IMR-90 (cell line): ENCODE results near the gene MAP3K5. TPM values are rescaled to one million over a fixed set of nuclear protein-coding genes. Genes with fewer than 3 reads are reported as not detected.
A peak's percentile ranks its signal among the peaks of the same experiment; 100 is the strongest.

Source experiments
- ATAC-seq: fragments of 200-7000 bp; cut with Tn5 transposase; 2 replicates; pipeline ENCODE4 v1.9.1; 2020; ENCODE audit warnings: low read depth, mild to moderate bottlenecking, moderate library complexity
- BruUV-seq: library from RNA; stranded (reverse); fragments of 400-500 nt; replicated peaks from 2 replicates; lab custom pipeline; 2021; lab: Mats Ljungman, UMichigan
- CTCF ChIA-PET: fragments of 300-600 bp; formaldehyde crosslinking; extraction: SDS; loops from one replicate; lab custom pipeline; 2021; ENCODE audit warnings: antibody characterized with exemption; lab: Yijun Ruan, JAX
- POLR2A ChIA-PET: fragments of 300-600 bp; sonication (Branson Sonifier 250); formaldehyde crosslinking; loops from one replicate; lab custom pipeline; 2022; ENCODE audit warnings: antibody characterized with exemption; ENCODE audit not compliant: unreplicated experiment; lab: Charles Lee
- DNase-seq: peaks from one replicate; pipeline ENCODE4 v3.0.0; 2013
- H2AFZ ChIP-seq: replicated peaks from 2 replicates; pipeline ENCODE3; 2013; ENCODE audit warnings: low read length, mild to moderate bottlenecking; ENCODE audit not compliant: poor library complexity
- H2AK5ac ChIP-seq: 2 replicates; pipeline ENCODE4 v1.6.1; 2013; ENCODE audit warnings: low read depth, low read length, inconsistent platforms
- H2AK9ac ChIP-seq: replicated peaks from 2 replicates; pipeline ENCODE3; 2013; ENCODE audit warnings: mild to moderate bottlenecking, low read depth, low read length, moderate library complexity; ENCODE audit not compliant: poor library complexity
- H2BK120ac ChIP-seq: 2 replicates; pipeline ENCODE4 v1.6.1; 2013; ENCODE audit warnings: low read depth, low read length, inconsistent platforms
- H2BK15ac ChIP-seq: 3 replicates; pipeline ENCODE4 v1.6.1; 2013; ENCODE audit warnings: low read depth, low read length, inconsistent platforms
- H2BK20ac ChIP-seq: 2 replicates; pipeline ENCODE4 v1.6.1; 2013; ENCODE audit warnings: low read depth, mild to moderate bottlenecking, inconsistent platforms, low read length, moderate library complexity
- H2BK5ac ChIP-seq: 2 replicates; pipeline ENCODE4 v1.6.1; 2013; ENCODE audit warnings: mild to moderate bottlenecking, low read depth, low read length, inconsistent platforms; ENCODE audit not compliant: poor library complexity, severe bottlenecking
- H3K14ac ChIP-seq: replicated peaks from 2 replicates; pipeline ENCODE4 v1.6.1; 2013; ENCODE audit warnings: low read depth, low read length, inconsistent platforms
- H3K18ac ChIP-seq: 2 replicates; pipeline ENCODE4 v1.6.1; 2013; ENCODE audit warnings: low read depth, low read length, control low read depth
- H3K23ac ChIP-seq: 2 replicates; pipeline ENCODE4 v1.6.1; 2013; ENCODE audit warnings: low read depth, low read length, inconsistent platforms
- H3K27ac ChIP-seq: 2 replicates; pipeline ENCODE4 v1.5.1; 2013; ENCODE audit warnings: mild to moderate bottlenecking, control low read depth, low read length; ENCODE audit not compliant: insufficient read depth
- H3K27me3 ChIP-seq: 2 replicates; pipeline ENCODE4 v1.6.1; 2013; ENCODE audit warnings: low read length; ENCODE audit not compliant: control insufficient read depth, insufficient read depth
- H3K36me3 ChIP-seq: 2 replicates; pipeline ENCODE4 v1.6.1; 2013; ENCODE audit warnings: low read length, mixed read lengths; ENCODE audit not compliant: control insufficient read depth, insufficient read depth
- H3K4ac ChIP-seq: 2 replicates; pipeline ENCODE4 v1.6.1; 2013; ENCODE audit warnings: low read depth, low read length, inconsistent platforms
- H3K4me1 ChIP-seq: 2 replicates; pipeline ENCODE4 v1.6.1; 2013; ENCODE audit warnings: low read length, mixed read lengths; ENCODE audit not compliant: control insufficient read depth, insufficient read depth
- H3K4me2 ChIP-seq: 2 replicates; pipeline ENCODE4 v1.6.1; 2013; ENCODE audit warnings: low read depth, mild to moderate bottlenecking, control low read depth, low read length, moderate library complexity
- H3K4me3 ChIP-seq: 2 replicates; pipeline ENCODE4 v1.5.1; 2013; ENCODE audit warnings: low read depth, mild to moderate bottlenecking, control low read depth, low read length, moderate library complexity; ENCODE audit not compliant: insufficient read depth
- H3K56ac ChIP-seq: 2 replicates; pipeline ENCODE4 v1.6.1; 2013; ENCODE audit warnings: low read length, inconsistent platforms; ENCODE audit not compliant: insufficient read depth; ENCODE audit errors: extremely low read depth
- H3K79me1 ChIP-seq, 2 experiments: 2 replicates each; pipeline ENCODE4 v1.6.1; 2013; ENCODE audit warnings: low read length in 2 of 2, inconsistent platforms in 1 of 2, low read depth in 1 of 2
- H3K9ac ChIP-seq: 2 replicates; pipeline ENCODE4 v1.6.1; 2013; ENCODE audit warnings: low read depth, low read length, control low read depth
- H3K9me1 ChIP-seq: 2 replicates; pipeline ENCODE4 v1.6.1; 2013; ENCODE audit warnings: low read length, inconsistent platforms; ENCODE audit not compliant: insufficient read depth
- H3K9me3 ChIP-seq: 2 replicates; pipeline ENCODE4 v1.6.1; 2013; ENCODE audit warnings: low read length; ENCODE audit not compliant: control insufficient read depth, insufficient read depth
- H4K20me1 ChIP-seq: 2 replicates; pipeline ENCODE4 v1.6.1; 2013; ENCODE audit warnings: low read length, inconsistent platforms; ENCODE audit not compliant: insufficient read depth
- H4K5ac ChIP-seq: 2 replicates; pipeline ENCODE4 v1.6.1; 2013; ENCODE audit warnings: mild to moderate bottlenecking, low read depth, low read length, control low read depth
- H4K8ac ChIP-seq, 2 experiments: 2 replicates each; pipeline ENCODE4 v1.6.1; 2013; ENCODE audit warnings: low read depth in 2 of 2, low read length in 2 of 2, control low read depth in 1 of 2, inconsistent platforms in 1 of 2
- H4K91ac ChIP-seq: 2 replicates; pipeline ENCODE4 v1.6.1; 2013; ENCODE audit warnings: low read depth, low read length, inconsistent platforms; ENCODE audit not compliant: insufficient read depth
- BHLHE40 ChIP-seq: fragments of 150-350 bp; IDR thresholded peaks from 2 replicates; pipeline ENCODE4 v1.6.1; 2016; ENCODE audit warnings: mild to moderate bottlenecking, low read depth, low read length
- MAFK ChIP-seq: IDR thresholded peaks from 2 replicates; pipeline ENCODE4 v1.6.1; 2012; ENCODE audit warnings: low read depth, low read length, improper control_type of control experiment
- MXI1 ChIP-seq: IDR thresholded peaks from 2 replicates; pipeline ENCODE4 v1.6.1; 2012; ENCODE audit warnings: low read depth, mild to moderate bottlenecking, low read length, moderate library complexity, borderline replicate concordance
- NFE2L2 ChIP-seq: fragments of 150-350 bp; IDR thresholded peaks from 2 replicates; pipeline ENCODE4 v1.6.1; 2016; ENCODE audit warnings: low read depth, mild to moderate bottlenecking, low read length
- USF2 ChIP-seq: fragments of 150-350 bp; IDR thresholded peaks from 2 replicates; pipeline ENCODE4 v1.6.1; 2017; ENCODE audit warnings: mild to moderate bottlenecking, antibody characterized with exemption, low read length, low read depth
- WGBS, 2 experiments: methylation state at CpG; one replicate each; pipeline versions ENCODE4 v1.1.5 to v1.1.7; 2013; ENCODE audit warnings: missing lambda C conversion rate in 2 of 2; ENCODE audit not compliant: insufficient read length in 1 of 2; ENCODE audit errors: extremely low coverage in 2 of 2; 5-methylcytosine and 5-hydroxymethylcytosine counted together
- dilution Hi-C: fragments of 300-500 bp; cut with HindIII; formaldehyde crosslinking; loops from one replicate; pipeline ENCODE4 v1.14.3; 2018; ENCODE audit warnings: low sequenced_read_pairs; ENCODE audit not compliant: unreplicated experiment
- in situ Hi-C: fragments of 300-500 bp; cut with MboI; formaldehyde crosslinking; loops from 3 replicates; pipeline ENCODE4 v1.14.3; 2019; ENCODE audit warnings: low sequenced_read_pairs, inconsistent platforms, mixed read lengths
- intact Hi-C: fragments of 100-400 bp; cut with micrococcal nuclease; formaldehyde crosslinking; loops from 2 replicates; pipeline ENCODE4 v1.10.0; 2022
- polyA plus RNA-seq, 3 experiments: library from polyadenylated mRNA; depleted of rRNA; stranded (reverse); fragments of >200 nt; gene quantifications; 2 replicates each; pipeline ENCODE4 v1.2.3, GENCODE V29; 2012; ENCODE audit warnings: low replicate concordance in 1 of 3
- total RNA-seq: library from RNA; depleted of rRNA; stranded (reverse); fragments of >200 nt; gene quantifications from 2 replicates; pipeline ENCODE4 v1.2.3, GENCODE V29; 2012

MAP3K5 gene
- total and polyA plus RNA-seq, 2 of the 4 experiments (the other 2 are of a cell fraction), result 5.4 to 17.6 TPM

GRCh38 chr6:136751991-136752390, 40.3 kb downstream of the MAP3K5 start:
- TF ChIP-seq NFE2L2, result no peak
- no peak for TF ChIP-seq MXI1
- no peak for TF ChIP-seq MAFK
- no peak for TF ChIP-seq BHLHE40
- no peak for TF ChIP-seq USF2
- no peak overlapping the region for H2BK15ac ChIP-seq
- no peak overlapping the region for H2BK20ac ChIP-seq
- dilution Hi-C loops (no loop called here), intact Hi-C loops (no loop called here), in situ Hi-C loops (no loop called here)
- H3K23ac ChIP-seq, result no peak overlapping the region
- peaks cover 14% of the 10 kb centered on the region for H3K9me1 ChIP-seq
- POLR2A ChIA-PET, result interaction anchor here (0.7 to 0.8 kb wide), 2 partner anchors 10 to 45 kb away, joined by 3 read pairs; no protein-coding TSS in a partner anchor
- H3K27me3 ChIP-seq, result no peaks in the 10 kb centered on the region
- H2AFZ ChIP-seq, result no peak overlapping the region
- no peak overlapping the region for H3K56ac ChIP-seq
- H2AK5ac ChIP-seq, result no peak overlapping the region
- H3K79me1 ChIP-seq, result peaks cover 48 to 87% of the 10 kb centered on the region in 2 experiments
- H4K91ac ChIP-seq, result no peak overlapping the region
- no peak overlapping the region for H2BK120ac ChIP-seq
- H3K9ac ChIP-seq, result no peak overlapping the region
- no CpG with 5 or more reads among the region's 2 CpGs for WGBS, 2 experiments
- no peak overlapping the region for H3K4me3 ChIP-seq
- H3K4ac ChIP-seq, result no peak overlapping the region
- CTCF ChIA-PET, result interaction anchor here (0.6 kb wide), 2 partner anchors 12 to 117 kb away, joined by 3 to 6 read pairs; no protein-coding TSS in a partner anchor
- no peak overlapping the region for H3K4me2 ChIP-seq
- H4K5ac ChIP-seq, result peak overlapping the region; percentile 40; the same call in 1 of the 2 replicates
- no peak overlapping the region for H4K8ac ChIP-seq
- H2BK5ac ChIP-seq, result no peak overlapping the region
- ATAC-seq (no peak), DNase-seq (no peak)
- H3K27ac ChIP-seq, result no peak overlapping the region
- H4K20me1 ChIP-seq, result peaks cover 22% of the 10 kb centered on the region; the same call in 1 of the 2 replicates
- H3K9me3 ChIP-seq, result no peaks in the 10 kb centered on the region
- no peak overlapping the region for H3K18ac ChIP-seq
- peaks cover 7% of the 10 kb centered on the region for H3K4me1 ChIP-seq
- no peak overlapping the region for H2AK9ac ChIP-seq
- H3K36me3 ChIP-seq, result no peaks in the 10 kb centered on the region
- no TSS peak for BruUV-seq
- no peak overlapping the region for H3K14ac ChIP-seq
